ENCODE measurements around the gene TPI1. TPM values are rescaled to one million over a fixed set of nuclear protein-coding genes. Genes with fewer than 3 reads are reported as not detected.

TPI1 gene
- total RNA-seq, 1 donor from 2014 or later = 722 TPM

- Histone ChIP-seq H2AFZ (ENCODE audit: low read depth, low read length) (no peak overlapping the region), H3K36me3 (ENCODE audit: insufficient read depth, low read length) (no peaks in the 10 kb centered on the region), H3K9me3 (ENCODE audit: insufficient read depth, low read depth, low read length) (no peaks in the 10 kb centered on the region), H3K4me1 (ENCODE audit: insufficient read depth, low read length) (peaks cover under 1% of the 10 kb centered on the region), H3K4me3 (ENCODE audit: insufficient read depth, low read depth, low read length) (no peak overlapping the region), H3K9ac (ENCODE audit: low read length) (no peak overlapping the region), H3K27me3 (ENCODE audit: insufficient read depth, low read length) (no peaks in the 10 kb centered on the region), H3K79me2 (ENCODE audit: insufficient read depth, low read length) (no peaks in the 10 kb centered on the region), H4K20me1 (ENCODE audit: insufficient read depth, low read length) (no peaks in the 10 kb centered on the region), H3K27ac (ENCODE audit: low read depth, low read length) (no peak overlapping the region), H3K4me2 (ENCODE audit: low read length) (peak overlapping the region; percentile 2)
- FAIRE-seq (no peak), DNase-seq (ENCODE audit: low read depth) (peak; percentile 75)
- Mint-ChIP-seq H3K4me1 (ENCODE audit: low read depth, unreplicated experiment) (no peaks in the 10 kb centered on the region), H3K27ac (ENCODE audit: unreplicated experiment) (no peak overlapping the region), H3K9me3 (ENCODE audit: unreplicated experiment) (no peaks in the 10 kb centered on the region), H3K4me3 (ENCODE audit: unreplicated experiment) (no peak overlapping the region), H3K36me3 (ENCODE audit: low read depth, unreplicated experiment) (no peaks in the 10 kb centered on the region), H3K27me3 (ENCODE audit: low read depth, unreplicated experiment) (no peaks in the 10 kb centered on the region)
- TF ChIP-seq EZH2 (IDR thresholded peaks at IDR 0.05; ENCODE audit: insufficient read depth, low read length) (no peak), CTCF (IDR thresholded peaks at IDR 0.05; ENCODE audit: insufficient read depth, low read depth, low read length) (no peak)
Observed at GRCh38 chr12:6899837-6900519, 32.6 kb downstream of the TPI1 start.

- H3K27me3 ChIP-seq (ENCODE audit: insufficient read depth, low read length) = no peaks in the 10 kb centered on the region
- H3K4me3 Mint-ChIP-seq (ENCODE audit: unreplicated experiment) = no peak overlapping the region
- H3K79me2 ChIP-seq (ENCODE audit: insufficient read depth, low read length) = no peaks in the 10 kb centered on the region
- no peak overlapping the region for H3K27ac Mint-ChIP-seq (ENCODE audit: unreplicated experiment)
- H3K4me1 ChIP-seq (ENCODE audit: insufficient read depth, low read length) = peaks cover 6% of the 10 kb centered on the region
- DNase-seq (ENCODE audit: low read depth) (no peak), FAIRE-seq (no peak)
- no peaks in the 10 kb centered on the region for H3K4me1 Mint-ChIP-seq (ENCODE audit: low read depth, unreplicated experiment)
- no peak overlapping the region for H3K27ac ChIP-seq (ENCODE audit: low read depth, low read length)
- no peaks in the 10 kb centered on the region for H3K9me3 ChIP-seq (ENCODE audit: insufficient read depth, low read depth, low read length)
- no peaks in the 10 kb centered on the region for H4K20me1 ChIP-seq (ENCODE audit: insufficient read depth, low read length)
- H3K36me3 ChIP-seq (ENCODE audit: insufficient read depth, low read length) = no peaks in the 10 kb centered on the region
- no peak overlapping the region for H2AFZ ChIP-seq (ENCODE audit: low read depth, low read length)
- no peaks in the 10 kb centered on the region for H3K27me3 Mint-ChIP-seq (ENCODE audit: low read depth, unreplicated experiment)
- no peak overlapping the region for H3K4me2 ChIP-seq (ENCODE audit: low read length)
- no peaks in the 10 kb centered on the region for H3K36me3 Mint-ChIP-seq (ENCODE audit: low read depth, unreplicated experiment)
- H3K4me3 ChIP-seq (ENCODE audit: insufficient read depth, low read depth, low read length) = no peak overlapping the region
- H3K9ac ChIP-seq (ENCODE audit: low read length) = no peak overlapping the region
- TF ChIP-seq CTCF (IDR thresholded peaks at IDR 0.05; ENCODE audit: insufficient read depth, low read depth, low read length) (no peak), EZH2 (IDR thresholded peaks at IDR 0.05; ENCODE audit: insufficient read depth, low read length) (no peak)
- H3K9me3 Mint-ChIP-seq (ENCODE audit: unreplicated experiment) = no peaks in the 10 kb centered on the region
Observed at GRCh38 chr12:6902448-6902847, 35.1 kb downstream of the TPI1 start.

GRCh38 chr12:6903722-6904121 is 36.4 kb downstream of the TPI1 start:
- TF ChIP-seq CTCF (IDR thresholded peaks at IDR 0.05; ENCODE audit: insufficient read depth, low read depth, low read length) = no peak
- no peak for TF ChIP-seq EZH2 (IDR thresholded peaks at IDR 0.05; ENCODE audit: insufficient read depth, low read length)
- Histone ChIP-seq H3K4me3 (ENCODE audit: insufficient read depth, low read depth, low read length) (no peak overlapping the region), H3K4me1 (ENCODE audit: insufficient read depth, low read length) (peaks cover 6% of the 10 kb centered on the region), H3K4me2 (ENCODE audit: low read length) (no peak overlapping the region), H3K27me3 (ENCODE audit: insufficient read depth, low read length) (no peaks in the 10 kb centered on the region), H3K9ac (ENCODE audit: low read length) (no peak overlapping the region), H2AFZ (ENCODE audit: low read depth, low read length) (no peak overlapping the region), H3K36me3 (ENCODE audit: insufficient read depth, low read length) (no peaks in the 10 kb centered on the region), H3K27ac (ENCODE audit: low read depth, low read length) (no peak overlapping the region), H3K79me2 (ENCODE audit: insufficient read depth, low read length) (no peaks in the 10 kb centered on the region), H4K20me1 (ENCODE audit: insufficient read depth, low read length) (no peaks in the 10 kb centered on the region), H3K9me3 (ENCODE audit: insufficient read depth, low read depth, low read length) (no peaks in the 10 kb centered on the region)
- DNase-seq (ENCODE audit: low read depth) (no peak), FAIRE-seq (no peak)
- no peaks in the 10 kb centered on the region for H3K27me3 Mint-ChIP-seq (ENCODE audit: low read depth, unreplicated experiment)
- no peak overlapping the region for H3K4me3 Mint-ChIP-seq (ENCODE audit: unreplicated experiment)
- no peaks in the 10 kb centered on the region for H3K4me1 Mint-ChIP-seq (ENCODE audit: low read depth, unreplicated experiment)
- H3K9me3 Mint-ChIP-seq (ENCODE audit: unreplicated experiment) = no peaks in the 10 kb centered on the region
- no peaks in the 10 kb centered on the region for H3K36me3 Mint-ChIP-seq (ENCODE audit: low read depth, unreplicated experiment)
- H3K27ac Mint-ChIP-seq (ENCODE audit: unreplicated experiment) = no peak overlapping the region

Data from astrocyte (in vitro differentiated cells and primary cell).